Stimulated activated CD8-positive, alpha-beta memory T cell treated with anti-CD3 and anti-CD28 coated beads, Interleukin-7, amount 100 ng/mL, for 4 hours (primary cell): Measurements from ENCODE around the gene PTPRN2.
"Not testable (repeated sequence)": the region's sequence is repeated elsewhere in the genome, so short reads cannot be mapped to it uniquely, and the experiment has no call there.

Experiments used
- DNase-seq, 2 donors: peaks; one replicate each; pipeline ENCODE4 v3.0.0-alpha.2; 2020; ENCODE audit warnings: low read depth in 2 of 2

The PTPRN2 gene

GRCh38 chr7:158419238-158419785, 168.3 kb downstream of the PTPRN2 start:
- DNase-seq, result no peak

GRCh38 chr7:158418395-158418794, 169.2 kb downstream of the PTPRN2 start:
- not testable (repeated sequence) for DNase-seq

- no peak for DNase-seq
Measured at GRCh38 chr7:158416283-158416933, 171.2 kb downstream of the PTPRN2 start.

- no peak for DNase-seq
Measured at GRCh38 chr7:158415316-158415715, 172.3 kb downstream of the PTPRN2 start.

GRCh38 chr7:158414486-158414961, 173.1 kb downstream of the PTPRN2 start:
- DNase-seq, result no peak

GRCh38 chr7:158414002-158414401, 173.6 kb downstream of the PTPRN2 start:
- DNase-seq, result no peak

GRCh38 chr7:158411232-158411950, 176.2 kb downstream of the PTPRN2 start:
- DNase-seq, result no peak

- no peak for DNase-seq
Measured at GRCh38 chr7:158410720-158411119, 176.9 kb downstream of the PTPRN2 start.

GRCh38 chr7:158409816-158410330, 177.8 kb downstream of the PTPRN2 start:
- DNase-seq, result no peak

GRCh38 chr7:158409120-158409519, 178.5 kb downstream of the PTPRN2 start:
- no peak for DNase-seq

- no peak for DNase-seq
Measured at GRCh38 chr7:158408318-158408920, 179.2 kb downstream of the PTPRN2 start.

GRCh38 chr7:158407581-158408317, 179.9 kb downstream of the PTPRN2 start:
- no peak for DNase-seq

- DNase-seq, result no peak
Measured at GRCh38 chr7:158406801-158407200, 180.8 kb downstream of the PTPRN2 start.

GRCh38 chr7:158406364-158406763, 181.3 kb downstream of the PTPRN2 start:
- DNase-seq, result no peak

- DNase-seq, result not testable (repeated sequence)
Measured at GRCh38 chr7:158405771-158406170, 181.9 kb downstream of the PTPRN2 start.

GRCh38 chr7:158405324-158405723, 182.3 kb downstream of the PTPRN2 start:
- DNase-seq, result no peak

GRCh38 chr7:158404031-158404761, 183.4 kb downstream of the PTPRN2 start:
- no peak for DNase-seq

GRCh38 chr7:158403013-158403821, 184.4 kb downstream of the PTPRN2 start:
- DNase-seq, result no peak

- DNase-seq, result no peak
Measured at GRCh38 chr7:158402471-158402870, 185.2 kb downstream of the PTPRN2 start.

GRCh38 chr7:158401826-158402225, 185.8 kb downstream of the PTPRN2 start:
- no peak for DNase-seq
